Neural progenitor cell (in vitro differentiated cells): ENCODE results near the gene COL4A3. TPM values are rescaled to one million over a fixed set of nuclear protein-coding genes. Genes with fewer than 3 reads are reported as not detected.
A peak's percentile ranks its signal among the peaks of the same experiment; 100 is the strongest.

Experiments used
- DNase-seq: peaks from one replicate; pipeline ENCODE4 v3.0.0-alpha.2; 2016; ENCODE audit warnings: low spot score
- H2AFZ ChIP-seq: fragments of 200-600 bp; sonication (generic); replicated peaks from 2 replicates; pipeline ENCODE4 v1.6.1; 2016; ENCODE audit warnings: antibody characterized with exemption
- H3F3A ChIP-seq: fragments of 200-600 bp; sonication (generic); 2 replicates; pipeline ENCODE4 v1.6.1; 2016; ENCODE audit warnings: antibody characterized with exemption, low read depth
- H3K27ac ChIP-seq: fragments of 200-600 bp; sonication (generic); 2 replicates; pipeline ENCODE4 v1.5.1; 2016; ENCODE audit warnings: mild to moderate bottlenecking
- H3K27me3 ChIP-seq: fragments of 200-600 bp; sonication (generic); 2 replicates; pipeline ENCODE4 v1.6.1; 2016; ENCODE audit warnings: mild to moderate bottlenecking, moderate library complexity
- H3K36me3 ChIP-seq: fragments of 200-600 bp; sonication (generic); 2 replicates; pipeline ENCODE4 v1.5.1; 2016
- H3K4me1 ChIP-seq: fragments of 200-600 bp; sonication (generic); 2 replicates; pipeline ENCODE4 v1.6.1; 2016; ENCODE audit warnings: mixed run types
- H3K4me2 ChIP-seq: fragments of 200-600 bp; sonication (generic); 2 replicates; pipeline ENCODE4 v1.6.1; 2016
- H3K4me3 ChIP-seq: fragments of 200-600 bp; sonication (generic); 2 replicates; pipeline ENCODE4 v1.5.1; 2016
- H3K79me2 ChIP-seq: fragments of 200-600 bp; sonication (generic); 2 replicates; pipeline ENCODE4 v1.6.1; 2016; ENCODE audit warnings: low read depth
- H3K9ac ChIP-seq: fragments of 200-600 bp; sonication (generic); 2 replicates; pipeline ENCODE4 v1.6.1; 2016
- H3K9me3 ChIP-seq: fragments of 200-600 bp; sonication (generic); 2 replicates; pipeline ENCODE4 v1.5.1; 2016; ENCODE audit warnings: low read depth
- H4K20me1 ChIP-seq: fragments of 200-600 bp; sonication (generic); 2 replicates; pipeline ENCODE4 v1.6.1; 2016; ENCODE audit warnings: low read depth
- H3K27ac Mint-ChIP-seq: 3 replicates; pipeline ENCODE4 v1.8.0; 2021; ENCODE audit warnings: mixed read lengths
- H3K27me3 Mint-ChIP-seq: 2 replicates; pipeline ENCODE4 v1.8.0; 2022; ENCODE audit warnings: low read depth, mild to moderate bottlenecking, inconsistent platforms, moderate library complexity, mixed read lengths; ENCODE audit not compliant: insufficient read depth
- H3K36me3 Mint-ChIP-seq: 3 replicates; pipeline ENCODE4 v1.8.0; 2021; ENCODE audit warnings: mixed read lengths
- H3K4me1 Mint-ChIP-seq: 3 replicates; pipeline ENCODE4 v1.8.0; 2021; ENCODE audit warnings: mixed read lengths
- H3K4me3 Mint-ChIP-seq: 3 replicates; pipeline ENCODE4 v1.8.0; 2021; ENCODE audit warnings: mild to moderate bottlenecking, moderate library complexity, mixed read lengths
- H3K9me3 Mint-ChIP-seq: 3 replicates; pipeline ENCODE4 v1.8.0; 2020; ENCODE audit warnings: mixed read lengths
- CTCF ChIP-seq: fragments of 200-600 bp; sonication (generic); IDR thresholded peaks from 2 replicates; pipeline ENCODE4 v1.5.1; 2017; ENCODE audit warnings: antibody characterized with exemption, mild to moderate bottlenecking
- EZH2 ChIP-seq: fragments of 200-600 bp; sonication (generic); IDR thresholded peaks from 2 replicates; pipeline ENCODE4 v1.6.1; 2017; ENCODE audit warnings: antibody characterized with exemption, mild to moderate bottlenecking, moderate library complexity
- EZH2phosphoT487 ChIP-seq: fragments of 200-600 bp; sonication (generic); IDR thresholded peaks from 2 replicates; pipeline ENCODE4 v1.6.1; 2017; ENCODE audit warnings: antibody characterized with exemption
- total RNA-seq: library from RNA; depleted of rRNA; stranded (reverse); fragments of >200 nt; gene quantifications from 2 replicates; pipeline ENCODE4 v1.2.3, GENCODE V29; 2015; ENCODE audit warnings: low replicate concordance

Gene COL4A3
- total RNA-seq, 1 donor from 2014 or later = not detected

DNA sequence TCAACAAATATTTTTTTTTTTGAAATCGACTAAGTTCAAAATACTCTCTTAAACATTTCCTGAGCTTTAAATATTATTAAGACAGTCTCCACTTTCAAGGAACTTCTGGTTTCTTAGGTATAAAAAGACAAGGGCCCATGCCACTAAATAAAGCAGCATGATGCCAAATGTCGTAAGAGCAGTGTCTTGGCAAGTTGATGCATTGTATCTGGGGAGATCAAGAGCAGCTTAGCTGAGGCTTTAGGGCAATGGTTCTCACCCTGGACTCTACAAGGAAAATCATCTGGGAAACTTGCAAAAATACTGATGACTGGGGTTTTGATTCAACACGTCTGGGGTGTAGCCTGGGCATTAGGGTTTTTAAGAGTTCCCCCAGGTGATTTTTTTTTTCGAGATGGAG, 41.3 kb downstream of the COL4A3 start:
- no peaks in the 10 kb centered on the region for H3K79me2 ChIP-seq
- H3K36me3 Mint-ChIP-seq = no peaks in the 10 kb centered on the region
- no peak overlapping the region for H3K4me2 ChIP-seq
- no peaks in the 10 kb centered on the region for H3K36me3 ChIP-seq
- peak; percentile 24 for DNase-seq
- H3K9ac ChIP-seq = no peak overlapping the region
- no peak overlapping the region for H3K4me3 ChIP-seq
- H3F3A ChIP-seq = peaks cover 11% of the 10 kb centered on the region
- H2AFZ ChIP-seq = no peak overlapping the region
- H3K27ac Mint-ChIP-seq = no peak overlapping the region
- H4K20me1 ChIP-seq = peaks cover 5% of the 10 kb centered on the region
- H3K4me1 Mint-ChIP-seq = peaks cover 23% of the 10 kb centered on the region
- no peaks in the 10 kb centered on the region for H3K9me3 ChIP-seq
- H3K27ac ChIP-seq = no peak overlapping the region
- TF ChIP-seq EZH2 (no peak), EZH2phosphoT487 (no peak), CTCF (no peak)
- H3K27me3 ChIP-seq = peaks cover 62% of the 10 kb centered on the region
- H3K4me1 ChIP-seq = peaks cover 36% of the 10 kb centered on the region
- H3K27me3 Mint-ChIP-seq = peaks cover 10% of the 10 kb centered on the region
- no peaks in the 10 kb centered on the region for H3K9me3 Mint-ChIP-seq
- no peak overlapping the region for H3K4me3 Mint-ChIP-seq

GRCh38 chr2:227206406-227206805, 42.0 kb downstream of the COL4A3 start:
- Mint-ChIP-seq H3K9me3 (no peaks in the 10 kb centered on the region), H3K4me3 (no peak overlapping the region), H3K36me3 (no peaks in the 10 kb centered on the region), H3K27me3 (peaks cover 10% of the 10 kb centered on the region), H3K27ac (peak overlapping the region; percentile 51), H3K4me1 (peaks cover 23% of the 10 kb centered on the region)
- Histone ChIP-seq H3F3A (peaks cover 11% of the 10 kb centered on the region), H4K20me1 (peaks cover 5% of the 10 kb centered on the region), H3K79me2 (no peaks in the 10 kb centered on the region), H2AFZ (no peak overlapping the region), H3K4me3 (no peak overlapping the region), H3K27me3 (peaks cover 61% of the 10 kb centered on the region), H3K4me2 (no peak overlapping the region), H3K36me3 (no peaks in the 10 kb centered on the region), H3K27ac (no peak overlapping the region), H3K9me3 (no peaks in the 10 kb centered on the region), H3K9ac (no peak overlapping the region), H3K4me1 (peaks cover 32% of the 10 kb centered on the region)
- no peak for DNase-seq
- no peak for TF ChIP-seq EZH2
- TF ChIP-seq CTCF = no peak
- TF ChIP-seq EZH2phosphoT487 = no peak

- Histone ChIP-seq H3F3A (peaks cover 11% of the 10 kb centered on the region), H3K4me1 (peaks cover 29% of the 10 kb centered on the region), H3K36me3 (no peaks in the 10 kb centered on the region), H2AFZ (no peak overlapping the region), H3K79me2 (no peaks in the 10 kb centered on the region), H4K20me1 (peaks cover 5% of the 10 kb centered on the region), H3K4me3 (no peak overlapping the region), H3K4me2 (peak overlapping the region; percentile 31), H3K27ac (no peak overlapping the region), H3K9me3 (no peaks in the 10 kb centered on the region), H3K9ac (no peak overlapping the region), H3K27me3 (peaks cover 57% of the 10 kb centered on the region)
- Mint-ChIP-seq H3K4me3 (no peak overlapping the region), H3K9me3 (no peaks in the 10 kb centered on the region), H3K4me1 (peaks cover 23% of the 10 kb centered on the region), H3K27ac (no peak overlapping the region), H3K27me3 (peaks cover 10% of the 10 kb centered on the region), H3K36me3 (no peaks in the 10 kb centered on the region)
- DNase-seq = no peak
- TF ChIP-seq EZH2 (no peak), CTCF (no peak), EZH2phosphoT487 (no peak)
Observed at GRCh38 chr2:227207573-227207972, 43.1 kb downstream of the COL4A3 start.
